GM10266 (cell line): ENCODE results near the gene ETDC.

ENCODE experiments used
- DNase-seq: peaks from one replicate; pipeline ENCODE4 v3.0.0; 2012; ENCODE audit errors: extremely low spot score
- TF ChIP-seq, protein P1 (sequence below): IDR thresholded peaks from 2 replicates; pipeline ENCODE4 v1.5.1; 2012; ENCODE audit warnings: mild to moderate bottlenecking, low read depth; ENCODE audit not compliant: control insufficient read depth, insufficient read depth; ENCODE audit errors: missing control alignments

ETDC gene

DNA sequence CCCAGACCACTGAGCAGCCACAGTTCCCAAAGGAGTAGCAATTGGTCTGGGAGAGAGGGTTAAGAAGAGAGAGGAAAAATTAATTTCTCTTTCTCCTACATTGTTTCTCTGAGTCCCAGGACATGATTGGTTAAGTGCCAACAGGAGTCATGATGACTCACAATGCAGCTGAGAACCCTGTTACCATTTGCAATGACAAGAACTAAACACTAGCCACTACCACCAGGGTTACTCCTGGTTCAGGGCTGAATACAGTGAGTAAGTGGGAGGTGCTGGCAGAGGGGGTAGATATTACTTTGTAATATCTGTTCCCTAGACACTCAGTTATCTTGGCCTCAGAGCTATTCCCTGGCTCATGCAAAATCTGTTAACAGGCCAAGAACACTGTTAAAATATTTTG lies 18.0 kb downstream of the ETDC start:
- TF ChIP-seq, protein P1, sequence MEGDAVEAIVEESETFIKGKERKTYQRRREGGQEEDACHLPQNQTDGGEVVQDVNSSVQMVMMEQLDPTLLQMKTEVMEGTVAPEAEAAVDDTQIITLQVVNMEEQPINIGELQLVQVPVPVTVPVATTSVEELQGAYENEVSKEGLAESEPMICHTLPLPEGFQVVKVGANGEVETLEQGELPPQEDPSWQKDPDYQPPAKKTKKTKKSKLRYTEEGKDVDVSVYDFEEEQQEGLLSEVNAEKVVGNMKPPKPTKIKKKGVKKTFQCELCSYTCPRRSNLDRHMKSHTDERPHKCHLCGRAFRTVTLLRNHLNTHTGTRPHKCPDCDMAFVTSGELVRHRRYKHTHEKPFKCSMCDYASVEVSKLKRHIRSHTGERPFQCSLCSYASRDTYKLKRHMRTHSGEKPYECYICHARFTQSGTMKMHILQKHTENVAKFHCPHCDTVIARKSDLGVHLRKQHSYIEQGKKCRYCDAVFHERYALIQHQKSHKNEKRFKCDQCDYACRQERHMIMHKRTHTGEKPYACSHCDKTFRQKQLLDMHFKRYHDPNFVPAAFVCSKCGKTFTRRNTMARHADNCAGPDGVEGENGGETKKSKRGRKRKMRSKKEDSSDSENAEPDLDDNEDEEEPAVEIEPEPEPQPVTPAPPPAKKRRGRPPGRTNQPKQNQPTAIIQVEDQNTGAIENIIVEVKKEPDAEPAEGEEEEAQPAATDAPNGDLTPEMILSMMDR: no peak
- no peak for DNase-seq

DNA sequence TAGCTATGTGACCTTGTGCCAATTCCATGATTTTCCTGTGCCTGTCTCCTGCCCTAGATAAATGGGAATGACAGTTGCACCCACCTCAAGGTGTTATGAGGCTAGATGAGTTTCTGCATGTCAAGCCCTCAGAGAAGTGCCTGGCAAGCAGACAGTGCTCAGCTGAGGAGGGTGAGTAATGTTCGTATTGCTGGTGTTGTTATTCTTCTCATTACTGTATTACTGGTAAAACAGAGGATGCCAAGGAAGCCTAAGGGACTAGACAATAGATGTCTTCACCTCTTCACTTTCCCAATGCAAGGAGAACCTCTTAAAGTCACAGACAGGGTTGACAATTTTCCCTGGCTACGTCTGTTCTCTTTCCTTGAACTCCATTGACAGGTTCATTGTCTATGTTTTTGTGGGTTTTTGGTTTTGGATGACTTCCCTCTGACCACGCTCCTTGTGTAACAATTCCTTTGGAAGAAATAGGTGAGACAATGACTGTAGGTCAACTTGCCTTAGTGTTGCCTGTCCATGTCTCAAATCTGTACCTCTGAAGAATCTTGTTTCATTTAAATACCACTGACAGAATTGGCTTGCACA lies 19.2 kb downstream of the ETDC start:
- DNase-seq: no peak
- TF ChIP-seq, protein P1: no peak

DNA sequence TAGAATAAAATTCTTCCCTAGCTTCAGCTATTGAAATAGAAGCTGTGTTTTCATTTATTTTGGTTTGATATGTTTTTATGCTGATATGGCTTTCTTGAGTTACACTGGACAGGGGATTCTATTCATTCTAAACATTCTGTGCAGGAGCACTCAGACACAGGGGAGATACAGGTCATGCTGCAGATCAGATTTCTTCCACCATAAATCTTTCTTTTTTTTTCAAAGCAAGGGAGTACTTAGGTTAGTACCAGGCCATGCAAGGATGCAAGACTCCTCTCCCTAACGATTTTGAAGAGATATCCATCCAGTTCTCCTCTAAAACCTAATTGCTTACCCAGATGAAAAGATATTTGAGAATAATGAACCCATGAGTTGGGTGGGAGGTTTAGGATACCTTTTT lies 21.4 kb downstream of the ETDC start:
- no peak for DNase-seq
- TF ChIP-seq, protein P1: no peak

DNA sequence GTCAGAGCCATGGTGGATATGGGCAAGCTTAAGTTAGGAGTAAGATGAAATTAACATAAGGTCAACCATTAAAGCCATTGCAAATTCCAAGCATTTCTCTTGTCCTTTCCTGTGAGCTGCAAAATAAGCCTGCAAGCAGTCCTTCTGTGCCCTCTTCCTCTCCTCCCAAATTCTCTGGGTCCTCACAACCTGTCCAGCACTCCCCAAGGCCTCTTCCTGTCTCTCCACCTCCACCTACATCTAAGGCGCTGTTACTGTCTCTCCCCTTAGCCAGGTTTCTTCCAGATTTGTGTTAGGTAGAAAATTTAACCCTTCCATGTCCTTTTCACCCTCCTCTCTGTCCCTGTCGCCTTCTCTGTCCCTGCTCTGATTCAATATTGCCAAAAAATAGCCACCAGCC lies 22.2 kb downstream of the ETDC start:
- TF ChIP-seq, protein P1: no peak
- no peak for DNase-seq

DNA sequence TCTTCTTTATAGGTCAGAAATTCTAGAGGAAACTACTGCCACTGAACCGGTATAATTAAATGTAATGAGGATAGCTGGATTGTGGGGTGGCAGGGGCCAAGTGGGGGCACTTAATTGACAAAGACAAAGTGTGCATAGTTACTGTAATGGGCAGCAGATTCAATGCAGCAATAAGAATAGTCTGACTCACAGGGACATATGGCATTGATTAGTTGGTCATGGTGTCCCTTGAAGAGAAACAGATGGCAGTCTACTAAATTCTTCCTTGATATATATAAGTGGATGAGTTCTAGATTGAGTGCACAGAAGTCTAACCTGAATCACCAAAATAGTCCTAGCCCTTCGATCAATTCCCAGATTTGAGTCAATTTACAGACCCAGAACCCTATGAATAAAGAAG lies 31.6 kb downstream of the ETDC start:
- DNase-seq: no peak
- TF ChIP-seq, protein P1: no peak

DNA sequence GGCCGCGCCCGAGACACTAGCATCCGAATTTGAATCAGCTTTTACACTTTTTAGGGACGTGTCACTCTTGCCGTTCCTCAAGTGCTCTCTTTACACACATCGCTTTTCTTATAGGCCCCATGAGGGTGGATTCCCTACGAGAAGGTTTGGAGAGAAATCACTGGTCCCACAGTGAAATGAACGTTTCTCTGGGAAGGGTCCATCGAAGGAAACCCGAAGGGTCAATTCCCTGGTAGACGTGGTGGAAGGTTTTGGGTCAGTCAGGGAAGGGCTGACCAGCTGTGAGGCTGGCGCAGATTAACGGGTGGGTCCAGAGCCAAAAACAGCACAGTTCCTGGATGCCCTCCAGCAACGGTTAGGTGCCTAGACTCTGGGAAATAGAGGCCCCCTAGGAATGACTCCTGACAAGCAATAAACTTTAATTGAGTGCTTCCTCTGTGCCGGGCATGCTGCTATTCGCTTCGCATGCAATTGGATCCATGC lies 35.9 kb downstream of the ETDC start:
- no peak for DNase-seq
- TF ChIP-seq, protein P1: no peak

DNA sequence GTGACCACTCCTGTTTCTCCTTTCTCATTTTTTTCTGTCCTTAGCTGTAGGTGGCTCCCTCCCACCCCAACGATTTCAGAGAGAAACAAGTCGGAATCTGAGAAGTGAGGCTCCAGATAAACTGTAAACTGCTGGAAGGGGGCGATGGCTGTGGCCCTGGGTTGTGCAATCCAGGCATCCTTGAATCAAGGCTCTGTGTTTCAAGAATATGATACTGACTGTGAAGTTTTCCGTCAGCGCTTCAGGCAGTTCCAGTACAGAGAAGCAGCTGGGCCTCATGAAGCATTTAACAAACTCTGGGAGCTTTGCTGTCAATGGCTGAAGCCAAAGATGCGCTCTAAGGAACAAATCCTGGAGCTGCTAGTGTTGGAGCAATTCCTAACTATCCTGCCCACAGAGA lies 37.7 kb downstream of the ETDC start:
- TF ChIP-seq, protein P1: no peak
- no peak for DNase-seq
